HG03103 (cell line): ENCODE results near the gene GALNT10.

ENCODE experiments used
- ATAC-seq: cut with Tn5 transposase; IDR thresholded peaks from one replicate; pipeline ENCODE4 v1.9.1; 2021; ENCODE audit warnings: low read depth; ENCODE audit not compliant: unreplicated experiment

The GALNT10 gene

GRCh38 chr5:154368041-154368800 is 177.7 kb downstream of the GALNT10 start:
- no peak for ATAC-seq

GRCh38 chr5:154369682-154370081 is 179.1 kb downstream of the GALNT10 start:
- no peak for ATAC-seq

- no peak for ATAC-seq
Observed at GRCh38 chr5:154370119-154370518, 179.6 kb downstream of the GALNT10 start.

GRCh38 chr5:154370813-154371212 is 180.3 kb downstream of the GALNT10 start:
- no peak for ATAC-seq

GRCh38 chr5:154371687-154372086 is 181.2 kb downstream of the GALNT10 start:
- no peak for ATAC-seq

GRCh38 chr5:154372661-154373060 is 182.1 kb downstream of the GALNT10 start:
- ATAC-seq = no peak

GRCh38 chr5:154373326-154373725 is 182.8 kb downstream of the GALNT10 start:
- no peak for ATAC-seq

- no peak for ATAC-seq
Observed at GRCh38 chr5:154373729-154374179, 183.2 kb downstream of the GALNT10 start.

- no peak for ATAC-seq
Observed at GRCh38 chr5:154374264-154374663, 183.7 kb downstream of the GALNT10 start.

GRCh38 chr5:154375329-154376008 is 184.9 kb downstream of the GALNT10 start:
- ATAC-seq = no peak

GRCh38 chr5:154376481-154376880 is 185.9 kb downstream of the GALNT10 start:
- no peak for ATAC-seq

GRCh38 chr5:154377754-154378533 is 187.4 kb downstream of the GALNT10 start:
- ATAC-seq = no peak

- ATAC-seq = no peak
Observed at GRCh38 chr5:154380263-154380662, 189.7 kb downstream of the GALNT10 start.

- peak; percentile 99 for ATAC-seq
Observed at GRCh38 chr5:154384480-154385235, 194.1 kb downstream of the GALNT10 start.

GRCh38 chr5:154385236-154385512 is 194.6 kb downstream of the GALNT10 start:
- no peak for ATAC-seq

GRCh38 chr5:154386952-154387629 is 196.6 kb downstream of the GALNT10 start:
- no peak for ATAC-seq

- no peak for ATAC-seq
Observed at GRCh38 chr5:154388842-154389241, 198.3 kb downstream of the GALNT10 start.

GRCh38 chr5:154390096-154390495 is 199.6 kb downstream of the GALNT10 start:
- no peak for ATAC-seq

GRCh38 chr5:154390746-154391359 is 200.3 kb downstream of the GALNT10 start:
- no peak for ATAC-seq

- no peak for ATAC-seq
Observed at GRCh38 chr5:154391788-154392187, 201.3 kb downstream of the GALNT10 start.
